Endothelial cell of umbilical vein (primary cell): ENCODE data around the gene DDR1. TPM values are rescaled to one million over a fixed set of nuclear protein-coding genes. Genes with fewer than 3 reads are reported as not detected.

Experiments
- BruUV-seq: library from RNA; stranded (reverse); fragments of 400-500 nt; replicated peaks from 2 replicates; lab custom pipeline; 2021; lab: Mats Ljungman, UMichigan
- CTCF ChIA-PET: fragments of 300-600, 350-600 bp; sonication (Branson Sonifier 250); formaldehyde crosslinking; loops from one replicate; lab custom pipeline; 2021; ENCODE audit warnings: antibody characterized with exemption, inconsistent platforms; lab: Charles Lee
- POLR2A ChIA-PET: fragments of 300-600, 350-600 bp; sonication (Branson Sonifier 250); formaldehyde crosslinking; loops from one replicate; lab custom pipeline; 2021; ENCODE audit warnings: antibody characterized with exemption, inconsistent platforms; lab: Charles Lee
- DNase-seq: peaks from one replicate; pipeline ENCODE4 v3.0.0-alpha.2; 2011; ENCODE audit warnings: low read depth, low spot score
- FAIRE-seq: peaks from 2 replicates; lab custom pipeline; 2011; peaks lifted over from hg19 to GRCh38; lab: Jason Lieb, UNC
- H2AFZ ChIP-seq: 2 replicates; pipeline ENCODE4 v1.6.0; 2012; ENCODE audit warnings: low read depth, low read length, control low read depth, inconsistent platforms
- H3K27ac ChIP-seq: 2 replicates; pipeline ENCODE4 v1.5.1; 2011; ENCODE audit warnings: low read depth, mild to moderate bottlenecking, control low read depth, low read length, moderate library complexity; ENCODE audit not compliant: insufficient read depth
- H3K27me3 ChIP-seq, 2 experiments: 2 replicates each; pipeline versions ENCODE4 v1.6.0 to v1.6.1; 2011; ENCODE audit warnings: low read length in 2 of 2, mixed read lengths in 1 of 2; ENCODE audit not compliant: control insufficient read depth in 2 of 2, insufficient read depth in 2 of 2
- H3K36me3 ChIP-seq, 2 experiments: 2 replicates in 1 of 2; 3 replicates in 1 of 2; pipeline ENCODE4 v1.5.1; 2011; ENCODE audit warnings: low read length in 2 of 2, mild to moderate bottlenecking in 1 of 2, moderate library complexity in 1 of 2; ENCODE audit not compliant: control insufficient read depth in 2 of 2, insufficient read depth in 2 of 2; ENCODE audit errors: extremely low read depth in 1 of 2
- H3K4me1 ChIP-seq: 3 replicates; pipeline ENCODE4 v1.5.1; 2011; ENCODE audit warnings: mild to moderate bottlenecking, low read length; ENCODE audit not compliant: control insufficient read depth, insufficient read depth; ENCODE audit errors: extremely low read depth
- H3K4me2 ChIP-seq: 2 replicates; pipeline ENCODE4 v1.6.1; 2011; ENCODE audit warnings: low read length, control low read depth, mixed read lengths; ENCODE audit not compliant: insufficient read depth
- H3K4me3 ChIP-seq, 3 experiments: fragments of 200-600 bp in 1 of 3; sonication (generic), shearing (Covaris generic) in 1 of 3; replicated peaks in 1 of 3; 2 replicates each; pipeline ENCODE4 v1.5.1; 2011 to 2016; ENCODE audit warnings: control low read depth in 3 of 3, low read length in 3 of 3, mild to moderate bottlenecking in 2 of 3, inconsistent platforms in 1 of 3, low read depth in 1 of 3, moderate library complexity in 1 of 3; ENCODE audit not compliant: insufficient read depth in 1 of 3
- H3K79me2 ChIP-seq: 2 replicates; pipeline ENCODE4 v1.6.0; 2012; ENCODE audit warnings: low read length, inconsistent platforms; ENCODE audit not compliant: control insufficient read depth, insufficient read depth
- H3K9ac ChIP-seq: replicated peaks from 2 replicates; pipeline ENCODE3; 2011; ENCODE audit warnings: low read length, control low read depth; ENCODE audit not compliant: insufficient read depth; ENCODE audit errors: extremely low read depth
- H3K9me1 ChIP-seq: replicated peaks from 3 replicates; pipeline ENCODE4 v1.6.0; 2011; ENCODE audit warnings: mild to moderate bottlenecking, low read length; ENCODE audit not compliant: control insufficient read depth, insufficient read depth; ENCODE audit errors: extremely low read depth
- H3K9me3 ChIP-seq: replicated peaks from 2 replicates; pipeline ENCODE4 v1.5.1; 2012; ENCODE audit warnings: low read length, inconsistent platforms; ENCODE audit not compliant: control insufficient read depth, insufficient read depth
- H4K20me1 ChIP-seq: replicated peaks from 2 replicates; pipeline ENCODE3; 2011; ENCODE audit warnings: mild to moderate bottlenecking, low read length; ENCODE audit not compliant: control insufficient read depth, insufficient read depth; ENCODE audit errors: extremely low read depth
- CTCF ChIP-seq, 2 donors: IDR thresholded peaks; 1 replicate in 1 of 2; 2 replicates in 1 of 2; pipeline ENCODE4 v1.5.1; 2011; ENCODE audit warnings: low read length in 2 of 2, mild to moderate bottlenecking in 2 of 2, moderate library complexity in 2 of 2, control low read depth in 1 of 2, inconsistent platforms in 1 of 2, low read depth in 1 of 2; ENCODE audit not compliant: insufficient read depth in 1 of 2; ENCODE audit errors: extremely low read depth in 1 of 2
- EZH2 ChIP-seq: IDR thresholded peaks from 2 replicates; pipeline ENCODE4 v1.6.1; 2012; ENCODE audit warnings: borderline replicate concordance, low read depth, mild to moderate bottlenecking, moderate library complexity, low read length, inconsistent platforms; ENCODE audit not compliant: severe bottlenecking
- FOS ChIP-seq: IDR thresholded peaks from 2 replicates; pipeline ENCODE4 v1.6.1; 2011; ENCODE audit warnings: mild to moderate bottlenecking, low read length, moderate library complexity, borderline replicate concordance; ENCODE audit not compliant: insufficient read depth
- GATA2 ChIP-seq: IDR thresholded peaks from 2 replicates; pipeline ENCODE4 v1.7.0; 2011; ENCODE audit warnings: low read depth, mild to moderate bottlenecking, moderate library complexity, mixed read lengths, low read length; ENCODE audit not compliant: insufficient read length, insufficient read depth
- JUN ChIP-seq: IDR thresholded peaks from 2 replicates; pipeline ENCODE4 v1.6.1; 2011; ENCODE audit warnings: borderline replicate concordance, low read depth; ENCODE audit not compliant: insufficient read length, insufficient read depth
- MYC ChIP-seq: IDR thresholded peaks from one replicate; pipeline ENCODE4 v1.6.1; 2011; ENCODE audit warnings: mild to moderate bottlenecking, low read depth, low read length
- POLR2A ChIP-seq: IDR thresholded peaks from 2 replicates; pipeline ENCODE4 v1.6.1; 2012; ENCODE audit warnings: low read depth, mild to moderate bottlenecking, control low read depth, low read length
- POLR2AphosphoS5 ChIP-seq: IDR thresholded peaks from 2 replicates; pipeline ENCODE4 v1.6.1; 2012; ENCODE audit warnings: low read depth, mild to moderate bottlenecking, control low read depth, low read length, moderate library complexity; ENCODE audit not compliant: insufficient read depth
- dilution Hi-C: fragments of 300-500 bp; cut with MboI; formaldehyde crosslinking; loops from one replicate; pipeline ENCODE4 v1.15.0; 2019; ENCODE audit warnings: low sequenced_read_pairs; ENCODE audit not compliant: extremely low pct_ligation_motif_present
- intact Hi-C: fragments of 100-400 bp; cut with micrococcal nuclease; formaldehyde crosslinking; loops from one replicate; pipeline ENCODE4 v1.10.0; 2022
- polyA plus RNA-seq, 4 experiments: library from polyadenylated mRNA; depleted of rRNA in 3 of 4; stranded (reverse) in 3 of 4; unstranded in 1 of 4; fragments of >200 nt; gene quantifications; 2 replicates each; pipeline versions ENCODE4 v1.2.1 to v1.2.3, GENCODE V29; 2011 to 2012; ENCODE audit warnings: missing spikeins in 1 of 4
- total RNA-seq: library from RNA; stranded (reverse); gene quantifications from 2 replicates; pipeline ENCODE4 v1.2.3, GENCODE V29; 2021
- TF ChIP-seq, protein P1 (sequence below): IDR thresholded peaks from 2 replicates; pipeline ENCODE4 v1.6.1; 2011; ENCODE audit not compliant: insufficient read depth, insufficient read length

The DDR1 gene
- total and polyA plus RNA-seq, 2 donors (not counting 3 experiments of a cell fraction or from before 2014, with no cell fraction given), result 8.8 to 22.9 TPM

- intact Hi-C loops (no loop called here), dilution Hi-C loops (no loop called here)
- no peak overlapping the region for H3K4me2 ChIP-seq
- no peaks in the 10 kb centered on the region for H3K36me3 ChIP-seq
- POLR2A ChIA-PET, result no interaction called here
- TF ChIP-seq JUN, result no peak
- no peak for TF ChIP-seq POLR2AphosphoS5
- no peak for TF ChIP-seq EZH2
- no peak for TF ChIP-seq CTCF (IDR thresholded peaks at IDR 0.05; ENCODE audit: extremely low read depth in 1 of 2, insufficient read depth in 1 of 2, low read depth in 1 of 2, low read length in 2 of 2)
- TF ChIP-seq, protein P1, sequence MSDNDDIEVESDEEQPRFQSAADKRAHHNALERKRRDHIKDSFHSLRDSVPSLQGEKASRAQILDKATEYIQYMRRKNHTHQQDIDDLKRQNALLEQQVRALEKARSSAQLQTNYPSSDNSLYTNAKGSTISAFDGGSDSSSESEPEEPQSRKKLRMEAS, result no peak
- TF ChIP-seq POLR2A, result no peak
- no peak for TF ChIP-seq GATA2
- no peak for TF ChIP-seq FOS
- TF ChIP-seq MYC, result no peak
- DNase-seq, result no peak
- CTCF ChIA-PET, result interaction anchor here (1.6 kb wide), 1 partner anchor 13 kb away, joined by 3 read pairs; no protein-coding TSS in a partner anchor
- H3K27ac ChIP-seq, result no peak overlapping the region
- no TSS peak for BruUV-seq
- no peak overlapping the region for H3K9ac ChIP-seq
- H3K9me3 ChIP-seq, result no peaks in the 10 kb centered on the region
- H3K4me1 ChIP-seq, result no peaks in the 10 kb centered on the region
- peaks cover 6 to 10% of the 10 kb centered on the region in 2 experiments for H3K27me3 ChIP-seq
- H4K20me1 ChIP-seq, result no peaks in the 10 kb centered on the region
- FAIRE-seq, result peak; percentile 38
- no peak overlapping the region for H3K4me3 ChIP-seq
- no peaks in the 10 kb centered on the region for H3K9me1 ChIP-seq
- no peaks in the 10 kb centered on the region for H3K79me2 ChIP-seq
- H2AFZ ChIP-seq, result no peak overlapping the region
Measured at GRCh38 chr6:30841644-30842504, 42.4 kb upstream of the DDR1 start.
